NCI-H1694 treated with DMSO at 0.1 percent for 48 hours (cell line): Measurements from ENCODE around the gene MAT2A.
"Not testable (repeated sequence)": the region's sequence is repeated elsewhere in the genome, so short reads cannot be mapped to it uniquely, and the experiment has no call there.

Source experiments
- DNase-seq: peaks from one replicate; lab custom pipeline; 2025; lab: John Stamatoyannopoulos, UW

The MAT2A gene

DNA sequence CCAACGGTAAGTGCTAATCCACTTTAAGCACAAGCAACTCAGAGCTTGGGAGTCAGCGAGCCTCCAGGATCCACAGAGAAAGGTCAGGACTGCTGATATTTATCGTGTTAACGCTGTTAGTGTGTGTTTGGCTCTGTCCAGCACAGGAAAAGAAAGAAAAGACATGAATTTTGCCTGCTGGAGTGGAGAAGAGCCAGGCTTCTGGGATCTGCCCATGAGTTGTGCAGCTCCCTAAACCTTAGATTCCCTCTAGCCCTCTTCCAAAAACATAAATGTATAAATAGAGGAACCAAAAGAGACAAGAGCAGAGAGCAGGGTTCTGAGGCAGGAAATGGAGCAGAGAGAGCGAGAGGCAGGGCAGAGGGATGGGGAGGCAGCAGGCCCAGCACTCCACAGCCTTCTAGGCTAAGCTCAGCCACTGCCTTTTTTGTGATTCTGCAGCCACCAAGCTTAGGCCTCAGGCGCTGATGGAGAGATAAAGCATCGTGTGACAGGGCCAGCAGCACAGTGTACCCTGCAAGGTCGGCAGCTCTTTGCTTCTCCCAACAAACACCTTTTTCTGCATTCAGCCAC lies 14.5 kb upstream of the MAT2A start:
- DNase-seq: no peak

DNA sequence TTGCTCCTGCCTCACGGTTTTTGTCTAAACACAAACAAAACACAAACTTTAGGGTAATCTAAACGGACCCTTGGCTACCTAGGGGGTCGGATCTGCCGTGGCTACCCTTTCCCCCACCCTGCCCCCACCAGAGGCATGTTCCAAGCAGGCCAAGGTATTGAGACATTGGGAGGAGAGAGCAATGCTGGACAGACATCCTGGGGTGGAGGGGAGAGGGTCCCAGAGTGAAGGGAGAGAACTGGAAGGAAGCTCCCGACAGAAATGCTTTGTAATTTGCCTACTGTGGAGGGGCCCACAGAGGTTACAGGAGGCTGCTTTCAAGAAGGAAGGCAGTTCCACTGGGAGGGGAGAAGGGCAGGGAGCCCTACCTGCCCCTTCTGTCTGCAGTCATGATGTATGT lies 13.9 kb upstream of the MAT2A start:
- no peak for DNase-seq

DNA sequence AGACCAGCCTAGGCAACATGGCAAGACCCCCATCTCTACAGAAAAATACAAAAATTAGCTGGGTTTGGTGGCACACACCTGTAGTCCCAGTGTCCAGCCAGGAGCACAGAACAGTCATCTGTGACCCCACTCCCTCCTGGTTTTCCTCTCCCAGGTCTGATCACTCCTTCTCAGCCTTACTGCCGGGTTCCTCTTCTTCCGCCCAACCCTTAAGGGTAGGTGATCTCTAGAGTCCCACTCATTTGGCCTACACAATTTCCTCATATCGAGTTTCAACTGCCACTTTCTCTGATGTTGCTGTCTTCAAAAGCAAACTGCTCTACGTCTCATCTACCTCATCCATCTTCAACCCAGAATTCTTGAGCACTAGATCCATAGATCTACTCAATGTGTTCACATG lies 13.4 kb upstream of the MAT2A start:
- no peak for DNase-seq

DNA sequence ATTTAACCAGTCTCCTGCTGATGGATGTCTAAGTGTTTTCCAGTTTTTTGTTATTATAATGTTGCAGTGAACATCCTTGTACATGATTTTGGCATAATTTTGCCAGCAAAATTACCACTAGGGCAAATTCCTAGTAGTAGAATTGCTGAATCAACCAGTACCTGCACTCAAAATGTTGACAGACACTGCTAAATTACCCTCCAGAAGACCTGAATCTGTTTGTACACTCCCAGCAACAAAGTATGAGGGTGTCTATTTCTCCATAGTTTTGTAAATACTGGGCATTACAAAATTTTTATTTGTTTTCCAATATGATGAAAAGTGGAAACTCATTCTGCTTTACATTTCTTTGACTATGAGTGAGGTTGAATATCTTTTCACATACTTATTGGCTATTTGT lies 11.2 kb upstream of the MAT2A start:
- DNase-seq: no peak

DNA sequence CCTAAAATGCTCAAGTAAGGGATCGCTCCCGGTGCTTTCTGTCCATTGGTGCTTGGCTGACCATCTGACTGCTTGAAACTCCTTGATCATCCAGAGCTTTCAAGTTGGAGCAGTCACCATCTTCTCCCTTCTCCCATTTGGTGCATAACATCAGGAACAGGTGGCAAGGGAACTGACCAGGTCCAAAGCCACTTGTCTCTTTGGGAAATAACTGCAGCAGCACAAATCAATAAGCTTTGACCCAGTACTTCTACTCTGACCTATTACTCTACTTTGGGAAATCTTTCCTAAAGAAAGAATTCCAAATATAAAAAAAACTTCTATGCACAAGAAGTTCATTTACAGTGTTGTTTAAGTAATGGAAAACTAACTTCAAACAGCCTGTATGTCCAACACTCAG lies 10.6 kb upstream of the MAT2A start:
- no peak for DNase-seq

DNA sequence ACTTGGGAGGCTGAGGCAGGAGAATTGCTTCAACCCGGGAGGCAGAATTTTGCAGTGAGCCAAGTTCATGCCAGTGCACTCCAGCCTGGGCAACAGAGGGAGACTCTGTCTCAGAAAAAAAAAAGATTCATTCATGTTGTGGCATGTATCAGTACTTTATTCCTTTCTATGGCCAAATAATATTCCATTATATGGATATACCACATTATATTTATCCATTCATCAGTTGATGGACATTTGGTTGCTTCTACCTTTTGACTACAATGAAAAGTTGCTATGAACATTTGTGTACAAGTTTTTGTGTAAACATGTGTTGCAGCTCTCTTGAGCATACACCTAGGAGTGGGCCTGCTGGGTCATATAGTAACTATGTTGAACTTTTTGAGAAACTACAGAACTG lies 9.2 kb upstream of the MAT2A start:
- DNase-seq: no peak

DNA sequence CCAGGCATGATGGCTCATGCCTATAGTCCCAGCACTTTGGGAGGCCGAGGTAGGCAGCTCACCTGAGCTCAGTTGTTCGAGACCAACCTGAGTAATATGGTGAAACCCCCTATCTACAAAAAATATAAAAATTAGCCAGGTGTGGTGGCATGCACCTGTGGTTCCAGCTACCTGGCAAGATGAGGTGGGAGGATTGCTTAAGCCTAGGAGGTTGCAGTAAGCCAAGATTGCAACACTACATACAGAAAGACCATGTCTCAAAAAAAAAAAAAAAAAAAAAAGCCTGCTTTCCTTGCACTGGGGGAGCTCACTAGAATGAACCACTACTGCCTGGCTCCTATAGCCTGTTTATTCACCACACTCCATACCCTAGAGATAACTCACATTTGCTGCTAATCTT lies 7.4 kb upstream of the MAT2A start:
- DNase-seq: no peak

DNA sequence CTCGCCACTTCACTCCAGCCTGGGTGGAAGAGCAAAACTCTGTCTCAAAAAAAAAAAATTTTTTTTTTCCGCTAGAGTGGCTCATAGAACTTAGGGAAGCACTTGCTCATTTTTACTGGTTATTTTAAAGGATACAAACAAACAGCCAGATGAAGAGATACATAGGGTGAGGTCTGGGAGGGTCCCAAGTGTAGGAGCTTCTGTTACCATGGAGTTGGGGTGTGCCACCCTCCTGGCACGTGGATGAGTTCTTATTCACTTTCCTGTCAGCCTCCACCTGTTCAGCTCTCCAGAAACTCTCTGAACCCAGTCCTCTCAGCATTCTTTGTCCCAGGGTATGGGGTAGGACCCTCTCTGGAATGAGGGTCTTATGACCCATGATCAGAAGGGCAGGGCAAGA lies 4.9 kb upstream of the MAT2A start:
- DNase-seq: no peak

DNA sequence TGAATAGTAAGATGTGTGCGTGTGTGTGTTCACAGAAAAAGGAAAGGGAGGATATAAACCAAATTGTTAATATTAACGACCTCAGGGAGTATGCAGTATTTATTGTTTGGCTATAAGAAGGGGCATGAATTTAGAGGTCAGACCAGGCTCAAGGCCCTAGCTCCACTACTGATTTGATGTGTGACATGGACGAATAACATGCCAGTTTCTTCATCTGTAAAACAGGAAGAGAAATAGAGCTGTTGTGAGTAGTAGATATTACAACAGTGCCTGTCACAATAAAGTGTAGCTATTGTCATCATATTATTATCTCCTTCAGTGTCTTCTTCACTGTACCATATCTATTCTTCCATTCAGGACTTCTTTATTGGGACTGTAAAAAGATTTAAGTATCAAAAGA lies 4.1 kb upstream of the MAT2A start:
- no peak for DNase-seq

DNA sequence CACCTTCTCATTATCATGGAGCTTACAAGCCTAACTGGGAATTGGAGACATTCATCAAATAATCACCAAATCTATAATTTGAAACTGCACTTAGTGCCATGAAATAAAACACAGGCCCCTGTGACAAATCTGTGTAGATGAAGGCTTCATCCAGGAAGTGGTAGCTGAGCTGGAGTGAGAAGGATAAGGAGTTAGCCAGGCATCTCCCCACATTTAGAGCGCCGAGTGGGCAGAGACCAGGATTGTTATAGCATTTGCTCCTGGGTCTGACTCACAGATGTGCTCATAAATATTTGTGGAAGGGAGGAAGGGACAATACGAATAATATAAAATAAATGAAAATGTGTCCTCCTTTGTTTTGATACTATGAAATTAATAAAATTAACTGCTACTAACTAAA lies 2.5 kb upstream of the MAT2A start:
- no peak for DNase-seq

DNA sequence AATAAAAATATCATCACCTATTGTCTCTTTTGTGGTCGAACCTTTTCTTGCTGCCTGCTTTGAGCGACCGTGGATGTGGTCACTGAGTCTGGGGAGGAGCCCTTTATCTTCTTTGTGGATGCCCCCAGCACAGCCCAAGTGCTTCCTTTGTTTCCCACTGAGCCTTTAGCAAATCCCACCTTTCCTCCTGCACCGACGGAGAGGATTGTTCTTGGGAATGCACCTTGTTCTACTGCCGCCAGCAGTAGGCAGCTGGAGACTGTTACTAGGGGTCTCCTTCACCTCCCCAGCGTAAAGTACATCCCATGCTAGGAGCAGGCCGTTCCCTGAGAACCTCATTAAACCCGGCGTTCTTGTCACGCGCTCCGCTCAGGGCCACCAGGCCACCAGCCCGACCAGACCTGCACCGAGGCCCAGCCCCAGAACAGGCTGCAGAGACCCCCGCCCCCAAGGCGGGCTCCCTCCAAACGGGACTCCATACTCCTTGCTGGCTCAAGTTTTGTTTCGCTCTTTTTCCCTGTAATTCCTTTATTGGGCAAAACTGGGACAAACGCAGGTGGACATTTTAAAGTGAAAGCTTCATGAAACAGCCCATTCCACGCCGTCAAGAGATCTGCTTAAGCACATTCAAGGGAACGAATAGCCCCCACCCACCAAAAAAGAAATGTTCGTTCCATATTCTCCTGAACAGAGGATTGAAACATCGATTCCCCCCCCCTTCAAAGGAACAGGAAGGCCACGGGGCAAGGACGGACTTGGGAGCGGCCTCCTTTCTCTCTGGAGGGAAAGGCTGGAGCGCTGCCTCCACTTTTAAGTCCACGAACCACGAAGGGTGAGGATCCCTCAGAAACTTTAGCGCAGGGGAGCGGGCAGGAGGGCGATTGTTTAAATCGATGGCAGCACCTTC lies 1.1 kb upstream of the MAT2A start:
- peak; percentile 65 for DNase-seq

DNA sequence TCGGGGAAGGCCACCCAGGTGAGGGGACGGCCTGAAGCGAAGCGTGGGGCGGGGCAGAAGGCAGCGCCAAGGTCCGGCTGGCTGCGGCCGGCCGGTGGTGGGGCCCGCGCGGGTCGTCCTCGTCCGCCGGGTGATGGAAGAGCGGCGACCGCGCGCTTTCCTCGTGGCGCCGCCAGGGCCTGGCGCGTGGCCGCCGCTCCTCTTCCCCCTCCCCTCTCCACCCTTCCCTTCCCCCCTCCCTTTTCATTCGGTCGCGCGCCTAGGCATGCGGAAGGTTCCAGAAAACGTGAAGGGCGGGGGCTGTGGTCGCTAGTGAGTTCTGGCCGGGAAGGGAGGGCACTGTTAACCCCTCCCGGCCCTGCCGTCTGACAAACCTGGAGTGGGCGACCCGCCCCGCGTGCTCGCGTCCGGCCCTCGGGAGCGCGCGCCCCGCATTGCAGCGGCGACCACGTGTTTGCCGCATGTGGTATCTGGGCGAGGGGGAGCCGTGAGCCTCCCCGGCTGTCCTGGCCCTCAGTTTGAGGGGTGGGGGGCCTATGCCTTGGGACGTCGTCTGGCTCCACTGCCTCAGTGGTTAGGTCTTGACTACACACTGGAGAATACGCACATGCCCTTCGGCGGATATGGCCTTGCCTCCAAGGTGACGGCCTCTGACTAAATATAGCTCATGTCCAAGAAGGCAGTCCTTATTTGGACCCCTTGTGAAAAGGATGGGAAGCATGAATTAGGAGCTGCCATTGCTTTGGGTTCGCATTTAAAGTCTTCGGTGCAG lies 579 bp downstream of the MAT2A start:
- no peak for DNase-seq

DNA sequence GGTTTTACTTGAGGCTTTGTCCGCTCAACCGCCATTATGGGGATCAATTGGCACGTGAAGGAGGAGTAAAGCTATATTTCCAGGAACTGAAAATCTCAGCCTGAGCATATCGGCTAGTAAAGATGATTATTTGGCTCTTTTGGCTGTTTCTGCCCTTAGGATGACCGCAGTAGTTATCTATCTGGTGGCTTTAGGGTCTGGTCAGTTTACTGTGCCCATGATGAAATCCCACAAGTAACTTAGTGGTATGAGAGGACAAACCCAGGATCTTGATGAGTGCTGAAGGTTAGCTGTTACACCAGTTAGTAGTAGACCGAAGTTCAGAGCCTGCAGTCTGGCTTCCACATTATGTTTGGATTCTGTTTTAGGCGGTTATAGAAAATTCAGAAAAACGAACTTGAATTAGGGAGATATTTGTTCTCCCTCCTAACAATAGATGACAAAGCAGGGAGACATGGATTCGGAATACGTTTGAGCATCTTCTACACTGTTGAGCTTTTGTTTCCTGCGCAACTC lies 1.2 kb downstream of the MAT2A start:
- DNase-seq: no peak

DNA sequence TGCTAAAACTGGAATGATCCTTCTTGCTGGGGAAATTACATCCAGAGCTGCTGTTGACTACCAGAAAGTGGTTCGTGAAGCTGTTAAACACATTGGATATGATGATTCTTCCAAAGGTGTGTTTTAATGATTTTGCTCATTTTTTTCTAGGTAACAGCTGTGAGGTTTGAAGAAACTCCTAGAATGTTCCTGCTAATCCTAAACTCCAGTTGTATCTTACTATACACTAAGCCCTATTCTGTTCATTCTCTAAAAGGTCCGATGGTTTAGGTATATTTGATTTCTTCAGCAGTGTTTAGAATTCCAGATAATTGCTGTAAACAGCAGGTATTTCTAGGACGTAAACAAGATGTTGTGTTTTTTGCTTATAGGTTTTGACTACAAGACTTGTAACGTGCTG lies 2.3 kb downstream of the MAT2A start:
- DNase-seq: no peak

DNA sequence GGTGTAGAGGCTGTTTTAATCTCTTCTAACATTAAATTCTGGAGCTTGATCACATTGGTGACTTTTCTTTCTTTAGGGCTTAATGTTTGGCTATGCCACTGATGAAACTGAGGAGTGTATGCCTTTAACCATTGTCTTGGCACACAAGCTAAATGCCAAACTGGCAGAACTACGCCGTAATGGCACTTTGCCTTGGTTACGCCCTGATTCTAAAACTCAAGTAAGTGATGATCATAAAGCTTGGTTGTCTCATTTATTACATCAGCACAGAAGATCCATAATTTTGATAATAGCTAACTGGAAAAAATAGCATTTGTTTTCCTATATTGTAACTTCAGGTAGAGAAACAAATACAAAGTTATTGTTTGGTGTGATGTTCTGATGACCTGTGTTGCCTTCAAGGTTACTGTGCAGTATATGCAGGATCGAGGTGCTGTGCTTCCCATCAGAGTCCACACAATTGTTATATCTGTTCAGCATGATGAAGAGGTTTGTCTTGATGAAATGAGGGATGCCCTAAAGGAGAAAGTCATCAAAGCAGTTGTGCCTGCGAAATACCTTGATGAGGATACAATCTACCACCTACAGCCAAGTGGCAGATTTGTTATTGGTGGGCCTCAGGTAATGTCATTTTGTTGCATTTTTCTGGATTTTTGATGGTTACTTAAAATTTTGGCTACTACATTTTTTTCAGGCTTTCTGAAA lies 2.9 kb downstream of the MAT2A start:
- no peak for DNase-seq

DNA sequence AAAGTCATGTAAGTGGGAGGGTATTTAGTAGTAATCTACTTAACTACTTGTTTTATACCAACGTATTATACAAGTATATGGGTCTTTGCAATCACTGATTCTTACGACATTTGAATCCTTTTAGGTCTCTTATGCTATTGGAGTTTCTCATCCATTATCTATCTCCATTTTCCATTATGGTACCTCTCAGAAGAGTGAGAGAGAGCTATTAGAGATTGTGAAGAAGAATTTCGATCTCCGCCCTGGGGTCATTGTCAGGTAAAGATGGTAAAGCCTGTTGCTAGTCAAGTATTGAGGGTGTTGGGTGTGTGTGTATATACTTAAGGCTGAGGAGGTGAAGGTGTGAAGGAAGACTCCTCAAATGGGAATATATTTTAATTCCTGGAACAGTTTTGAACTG lies 3.8 kb downstream of the MAT2A start:
- DNase-seq: no peak

DNA sequence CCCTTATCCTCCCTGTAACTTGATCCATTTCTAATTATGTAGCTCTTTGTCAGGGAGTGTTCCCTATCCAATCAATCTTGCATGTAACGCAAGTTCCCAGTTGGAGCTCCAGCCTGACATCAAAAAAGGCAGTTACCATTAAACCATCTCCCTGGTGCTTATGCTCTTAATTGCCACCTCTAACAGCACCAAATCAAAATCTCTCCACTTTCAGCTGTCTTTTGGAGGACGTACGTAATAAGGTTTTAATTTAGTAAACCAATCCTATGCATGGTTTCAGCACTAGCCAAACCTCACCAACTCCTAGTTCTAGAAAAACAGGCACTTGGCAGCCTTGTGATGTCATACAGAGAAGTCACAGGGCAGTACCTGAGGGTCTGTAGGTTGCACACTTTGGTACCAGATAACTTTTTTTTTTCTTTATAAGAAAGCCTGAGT lies 5.3 kb downstream of the MAT2A start:
- DNase-seq: not testable (repeated sequence)

DNA sequence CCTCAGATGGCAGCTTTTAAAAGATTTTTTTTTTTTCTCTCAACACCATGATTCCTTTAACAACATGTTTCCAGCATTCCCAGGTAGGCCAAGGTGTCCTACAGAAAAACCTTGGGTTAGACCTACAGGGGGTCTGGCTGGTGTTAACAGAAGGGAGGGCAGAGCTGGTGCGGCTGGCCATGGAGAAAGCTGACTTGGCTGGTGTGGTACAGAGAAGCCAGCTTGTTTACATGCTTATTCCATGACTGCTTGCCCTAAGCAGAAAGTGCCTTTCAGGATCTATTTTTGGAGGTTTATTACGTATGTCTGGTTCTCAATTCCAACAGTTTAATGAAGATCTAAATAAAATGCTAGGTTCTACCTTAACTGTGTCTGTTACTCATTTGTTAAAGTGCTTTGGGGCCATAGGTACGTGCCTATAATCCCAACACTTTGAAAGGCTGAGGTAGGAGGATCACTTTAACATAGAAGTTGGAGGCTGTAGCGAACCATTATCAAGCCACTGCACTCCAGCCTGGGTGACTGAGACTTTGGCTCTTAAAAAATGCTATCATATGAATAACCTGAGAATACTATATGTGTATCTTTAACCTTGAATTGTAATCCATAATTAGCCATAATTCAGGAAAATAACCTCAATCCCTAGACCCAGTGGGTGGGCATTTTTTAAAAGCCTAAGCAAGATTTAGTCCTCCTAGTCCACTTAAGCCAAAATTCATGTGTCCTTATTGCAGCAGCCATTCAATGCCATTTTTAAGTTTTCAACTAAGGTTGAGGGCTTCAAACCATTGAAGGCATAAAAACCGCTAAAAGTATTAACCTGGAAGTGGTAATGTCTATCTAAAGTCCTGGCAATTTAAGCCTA lies 6.2 kb downstream of the MAT2A start:
- DNase-seq: not testable (repeated sequence)

DNA sequence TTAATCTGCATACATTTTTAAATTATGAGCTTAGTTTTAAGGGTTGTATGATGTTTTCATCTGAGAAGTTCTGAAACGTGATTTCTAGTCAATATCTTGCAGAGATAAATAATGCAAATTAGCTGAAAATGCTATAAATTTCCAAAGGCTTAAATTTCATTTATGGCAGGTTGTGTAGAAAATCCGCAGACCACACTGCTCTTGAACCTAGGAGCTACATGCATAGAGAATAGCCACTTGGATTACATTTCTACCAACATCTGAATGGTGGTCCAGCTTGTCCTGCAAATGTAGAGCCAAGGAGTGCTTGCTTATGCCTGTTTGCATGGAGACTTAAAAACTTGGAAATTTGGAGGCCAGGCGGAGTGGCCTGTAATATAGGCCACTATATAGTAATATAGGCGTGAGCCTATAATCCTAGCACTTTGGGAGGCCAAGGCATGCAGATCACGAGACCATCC lies 6.8 kb downstream of the MAT2A start:
- DNase-seq: no peak

DNA sequence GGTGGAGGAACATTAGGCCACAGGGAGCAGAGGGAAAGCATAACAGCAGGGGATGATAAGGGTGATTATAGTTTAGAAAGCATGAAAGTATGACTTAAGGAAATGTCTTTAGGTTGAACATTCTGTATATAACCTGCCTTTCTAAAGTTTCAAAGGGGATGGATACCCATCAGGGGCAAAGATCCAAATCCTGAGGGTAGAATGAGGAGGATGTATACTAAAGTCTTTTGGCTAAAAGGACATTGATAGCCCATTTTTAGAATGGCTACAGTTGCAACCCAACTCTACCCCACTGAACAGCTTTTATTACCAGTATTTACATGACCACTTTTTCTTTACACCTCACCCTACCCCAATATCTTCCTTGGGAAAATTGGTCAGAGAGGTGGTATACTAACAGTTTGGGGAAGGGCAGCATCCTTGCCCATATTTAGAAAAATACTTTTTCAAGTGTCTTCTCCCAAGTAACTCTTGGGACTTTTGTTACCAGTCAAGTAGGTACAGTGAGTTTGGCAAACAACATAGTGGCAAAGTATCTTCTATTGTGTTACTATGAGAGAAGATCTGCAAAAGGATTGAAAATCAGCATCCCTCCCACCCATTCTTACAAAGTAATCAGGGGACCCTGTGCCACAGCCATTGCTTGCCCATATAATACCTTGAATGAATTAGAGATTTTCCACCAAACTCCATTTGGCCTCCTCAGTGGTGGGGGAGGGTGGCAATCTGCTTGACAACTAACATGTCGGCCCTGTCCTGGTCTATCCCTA lies 8.3 kb downstream of the MAT2A start:
- DNase-seq: no peak
